Measurements from ENCODE around the gene ARHGAP26. TPM values are rescaled to one million over a fixed set of nuclear protein-coding genes. Genes with fewer than 3 reads are reported as not detected.

The ARHGAP26 gene
- polyA plus RNA-seq, 6 donors from 2014 or later, result 2.4 to 8.7 (median 4.1) TPM

DNA sequence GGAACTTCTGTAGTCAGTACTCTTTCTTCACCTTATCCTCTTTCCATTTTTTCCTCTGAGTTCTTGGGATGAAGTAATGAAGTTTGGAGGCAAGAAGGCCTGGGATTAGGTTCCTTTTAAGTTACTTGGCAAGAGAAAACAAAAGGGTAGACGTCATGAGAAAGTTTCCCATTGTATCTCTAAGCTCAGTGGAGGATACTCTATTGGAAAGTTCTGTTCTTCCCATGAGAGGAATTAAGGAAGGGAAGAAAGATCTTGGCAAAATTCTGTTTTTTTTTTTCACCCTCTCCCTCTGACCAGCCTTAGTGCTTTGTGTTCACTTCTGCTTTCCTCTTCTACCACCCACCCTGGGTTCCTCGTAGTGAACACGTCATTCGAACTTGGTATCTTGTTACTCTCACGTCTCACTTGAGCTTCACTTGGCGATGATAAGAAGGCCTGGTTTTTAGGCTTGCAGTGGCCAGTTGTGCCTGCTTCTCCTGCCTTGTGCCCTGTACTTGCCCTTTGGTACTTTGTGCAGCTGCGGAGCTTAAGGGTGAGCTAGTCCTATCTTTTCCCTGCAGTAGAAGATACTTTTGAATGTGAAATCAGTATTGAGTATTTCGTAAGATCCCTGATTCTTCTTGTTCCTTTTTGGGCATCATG, 67.0 kb downstream of the ARHGAP26 start:
- Mint-ChIP-seq H3K36me3 (no peaks in the 10 kb centered on the region), H3K27me3 (no peaks in the 10 kb centered on the region), H3K27ac (peak overlapping the region in 1 of 6 donors; percentile 79), H3K4me3 (peak overlapping the region in 1 of 8 donors; percentile 53), H3K9me3 (no peaks in the 10 kb centered on the region), H3K4me1 (peaks cover 0 to 14% (median 7%) of the 10 kb centered on the region in 3 donors)
- no peak for DNase-seq
- no peak for ATAC-seq (ENCODE audit: low read depth in 2 of 2)

DNA sequence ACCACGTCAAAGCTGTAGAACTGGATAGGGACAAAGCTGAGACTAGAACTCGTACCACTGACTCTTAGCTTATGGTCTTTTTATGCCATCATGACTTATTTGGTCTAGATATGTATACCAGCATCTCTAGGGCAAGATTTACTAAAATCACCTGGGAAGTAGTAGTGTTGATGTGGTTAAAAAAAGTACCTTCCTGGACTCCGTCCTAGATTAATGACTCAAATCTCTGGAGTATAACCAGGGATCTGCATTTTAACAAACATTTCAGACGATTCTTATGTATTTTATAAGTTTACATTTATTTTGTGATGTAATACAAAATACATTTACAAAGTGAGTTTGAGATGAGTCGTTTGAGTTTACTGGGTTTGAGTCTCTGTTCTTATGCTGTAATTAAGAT, 68.7 kb downstream of the ARHGAP26 start:
- Mint-ChIP-seq H3K27ac (no peak overlapping the region), H3K4me1 (peaks cover 5 to 14% (median 7%) of the 10 kb centered on the region in 3 donors), H3K27me3 (no peaks in the 10 kb centered on the region), H3K9me3 (no peaks in the 10 kb centered on the region), H3K4me3 (no peak overlapping the region), H3K36me3 (no peaks in the 10 kb centered on the region)
- ATAC-seq (ENCODE audit: low read depth in 2 of 2) (no peak), DNase-seq (no peak)

DNA sequence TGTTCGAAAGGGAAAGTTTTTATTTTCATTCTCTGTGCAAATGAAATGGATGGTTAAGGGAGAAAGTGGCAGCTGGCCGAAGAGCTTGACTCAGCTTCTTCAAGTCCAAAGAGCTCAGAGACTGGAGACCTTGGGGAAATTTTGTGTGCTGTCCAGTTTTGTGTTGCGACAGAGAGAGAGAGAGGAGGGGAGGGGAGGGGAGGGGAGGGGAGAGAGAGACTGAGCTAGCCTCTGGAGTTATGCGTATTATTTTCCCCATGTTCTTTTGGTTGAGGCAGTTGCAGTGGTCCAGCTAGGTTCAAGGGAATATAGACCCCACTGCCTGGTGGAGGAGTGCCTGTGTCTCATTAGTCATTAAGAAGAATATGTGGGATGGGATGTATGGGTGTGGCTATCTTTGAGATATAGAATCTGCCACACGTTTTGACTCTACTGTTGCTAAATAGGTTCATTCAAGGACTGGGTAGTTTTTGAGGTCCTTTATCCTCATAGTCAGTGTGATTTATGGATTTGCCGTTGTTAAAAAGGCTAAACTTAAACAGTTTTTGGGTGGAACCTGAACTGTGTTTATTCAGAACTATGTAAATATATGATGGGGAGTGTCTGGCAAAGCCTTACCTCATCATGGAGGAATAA, 69.7 kb downstream of the ARHGAP26 start:
- H3K27me3 Mint-ChIP-seq, result no peaks in the 10 kb centered on the region
- H3K9me3 Mint-ChIP-seq, result no peaks in the 10 kb centered on the region
- no peaks in the 10 kb centered on the region for H3K36me3 Mint-ChIP-seq
- no peak overlapping the region for H3K4me3 Mint-ChIP-seq
- no peak for ATAC-seq (ENCODE audit: low read depth in 2 of 2)
- peaks cover 12 to 18% (median 13%) of the 10 kb centered on the region in 3 donors for H3K4me1 Mint-ChIP-seq
- peak overlapping the region in 1 of 6 donors; percentile 76 for H3K27ac Mint-ChIP-seq
- no peak for DNase-seq

DNA sequence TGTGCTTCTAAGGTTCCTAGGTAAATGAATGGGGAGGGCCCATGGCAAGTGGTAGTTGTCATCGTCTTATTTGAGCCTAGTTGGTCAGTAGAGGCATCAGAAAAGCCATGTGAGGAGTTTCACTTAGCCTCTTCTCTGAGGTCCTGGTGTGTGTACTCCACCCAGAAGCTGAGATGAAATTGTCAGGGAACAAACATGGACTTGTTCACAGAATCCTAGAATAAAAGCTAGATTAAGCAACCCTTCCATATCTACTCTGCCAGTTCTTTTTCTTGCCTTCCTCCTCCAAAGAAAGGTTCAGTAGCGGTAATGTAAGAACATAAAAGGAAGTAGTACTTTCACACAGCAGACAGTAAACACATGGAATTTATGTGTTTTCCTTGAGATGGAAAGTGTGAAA, 70.4 kb downstream of the ARHGAP26 start:
- H3K4me3 Mint-ChIP-seq, result no peak overlapping the region
- H3K9me3 Mint-ChIP-seq, result no peaks in the 10 kb centered on the region
- no peaks in the 10 kb centered on the region for H3K36me3 Mint-ChIP-seq
- DNase-seq, result no peak
- ATAC-seq (ENCODE audit: low read depth in 2 of 2), result no peak
- no peak overlapping the region for H3K27ac Mint-ChIP-seq
- no peaks in the 10 kb centered on the region for H3K27me3 Mint-ChIP-seq
- peaks cover 19 to 23% (median 20%) of the 10 kb centered on the region in 3 donors for H3K4me1 Mint-ChIP-seq

DNA sequence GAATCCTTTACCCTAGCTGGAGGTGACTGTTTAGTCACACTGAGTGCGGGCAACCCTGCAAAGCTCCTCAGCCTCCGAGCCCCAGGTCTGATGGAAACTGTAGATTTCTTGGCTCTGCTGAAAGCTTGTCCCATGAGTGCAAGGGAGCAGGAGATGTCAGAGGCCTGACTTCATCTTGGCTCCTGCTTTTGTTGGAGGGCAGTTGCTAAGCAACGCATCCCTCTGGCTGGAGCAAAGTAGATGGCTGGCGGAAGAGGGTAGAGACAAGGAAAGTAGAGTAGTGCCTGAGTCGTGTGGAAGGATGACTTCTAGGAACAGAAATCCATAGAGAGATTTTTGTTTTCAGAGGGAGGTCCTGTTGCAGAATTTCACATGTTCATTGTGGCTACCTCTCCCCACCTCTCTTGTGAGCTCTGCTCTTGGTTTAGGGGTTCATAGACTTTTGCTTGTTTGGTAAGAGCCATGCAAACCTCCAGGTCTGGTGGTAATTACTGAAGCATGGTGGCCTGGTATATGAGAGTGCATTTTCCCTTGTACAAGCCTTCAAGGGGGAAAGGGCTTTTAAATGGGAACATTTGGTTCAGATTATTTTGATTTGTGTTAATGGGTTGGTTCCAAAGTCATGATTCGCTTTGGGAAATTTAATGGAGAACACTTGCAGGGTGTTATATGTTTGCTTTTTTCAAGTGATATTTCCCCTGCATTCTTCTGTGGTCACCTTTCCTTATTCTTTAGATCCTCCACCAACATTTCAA, 71.5 kb downstream of the ARHGAP26 start:
- no peaks in the 10 kb centered on the region for H3K27me3 Mint-ChIP-seq
- H3K27ac Mint-ChIP-seq, result peak overlapping the region in 1 of 6 donors; percentile 30
- no peak overlapping the region for H3K4me3 Mint-ChIP-seq
- no peak for ATAC-seq (ENCODE audit: low read depth in 2 of 2)
- no peaks in the 10 kb centered on the region for H3K36me3 Mint-ChIP-seq
- H3K4me1 Mint-ChIP-seq, result peaks cover 30 to 33% (median 31%) of the 10 kb centered on the region in 3 donors
- DNase-seq, result no peak
- H3K9me3 Mint-ChIP-seq, result no peaks in the 10 kb centered on the region

DNA sequence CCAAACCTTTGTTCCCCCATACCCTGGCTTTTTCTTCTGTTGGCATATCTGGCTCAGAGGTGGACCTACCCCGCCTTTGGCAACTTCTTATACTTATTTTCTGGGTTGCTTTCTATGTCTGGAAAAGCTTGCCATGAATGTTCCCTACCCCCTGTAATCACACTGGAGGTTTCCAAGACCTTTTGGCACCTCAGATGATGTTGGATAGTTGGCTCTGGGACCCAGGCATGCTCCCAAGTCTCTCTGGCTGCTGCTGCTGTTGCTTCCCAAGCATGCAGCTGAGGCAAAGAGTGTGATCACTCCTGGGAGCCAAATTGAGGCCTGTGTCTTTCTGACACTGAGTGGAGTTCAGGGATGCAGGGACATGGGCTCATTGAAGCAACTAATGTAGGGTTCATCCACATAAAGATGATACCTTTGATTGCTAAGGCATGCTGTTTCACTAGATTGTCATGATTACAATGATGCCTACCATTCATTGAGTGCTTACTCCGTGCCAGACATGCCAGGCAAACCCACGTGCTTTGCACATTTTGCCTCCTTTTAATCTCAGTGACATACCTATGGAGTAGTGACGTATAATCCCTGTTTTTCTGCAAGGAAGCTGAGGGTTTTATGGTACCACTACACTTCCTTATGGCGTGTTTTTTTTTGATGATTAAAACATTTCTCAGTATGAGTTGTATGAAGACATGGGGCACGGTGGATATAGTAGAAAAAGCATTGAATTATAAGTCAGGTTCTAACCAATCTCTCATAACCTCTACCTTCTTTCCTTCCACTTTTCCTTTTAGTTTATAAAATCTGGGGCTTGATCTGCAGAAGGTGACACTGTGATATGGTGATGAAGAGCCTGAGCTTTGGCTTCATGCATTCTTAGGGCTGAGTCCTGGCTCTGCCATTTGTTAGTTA, 73.1 kb downstream of the ARHGAP26 start:
- H3K4me1 Mint-ChIP-seq, result peaks cover 28 to 35% (median 28%) of the 10 kb centered on the region in 3 donors
- H3K9me3 Mint-ChIP-seq, result no peaks in the 10 kb centered on the region
- ATAC-seq (ENCODE audit: low read depth in 2 of 2), result no peak
- H3K4me3 Mint-ChIP-seq, result peak overlapping the region in 2 of 8 donors; percentile 11 to 22
- no peaks in the 10 kb centered on the region for H3K27me3 Mint-ChIP-seq
- no peak overlapping the region for H3K27ac Mint-ChIP-seq
- no peaks in the 10 kb centered on the region for H3K36me3 Mint-ChIP-seq
- no peak for DNase-seq

DNA sequence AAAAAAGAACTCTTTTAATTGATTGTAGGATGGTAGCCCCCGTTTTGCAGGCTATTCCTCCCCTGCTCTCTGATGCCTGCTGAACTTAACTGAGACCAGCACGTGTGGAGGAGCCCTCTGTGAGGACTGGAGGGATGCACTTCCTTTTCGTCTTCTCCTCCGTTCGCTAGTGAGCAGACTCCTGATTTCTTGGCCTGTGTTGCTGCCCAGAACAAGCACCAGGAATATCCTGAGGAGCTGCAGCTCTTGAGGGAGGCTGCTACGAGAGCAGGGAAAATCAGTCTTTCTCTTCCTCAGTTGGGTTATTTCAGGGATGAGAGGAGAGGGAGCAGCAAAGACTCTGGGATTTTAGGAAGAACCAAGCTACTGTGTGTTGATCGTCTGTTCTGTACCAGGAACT, 74.7 kb downstream of the ARHGAP26 start:
- Mint-ChIP-seq H3K27ac (peak overlapping the region in 5 of 6 donors; percentile 67 to 91 (median 83)), H3K36me3 (no peaks in the 10 kb centered on the region), H3K27me3 (no peaks in the 10 kb centered on the region), H3K9me3 (no peaks in the 10 kb centered on the region), H3K4me3 (peak overlapping the region in 7 of 8 donors; percentile 13 to 84 (median 71)), H3K4me1 (peaks cover 34 to 40% (median 38%) of the 10 kb centered on the region in 3 donors)
- DNase-seq, result no peak
- ATAC-seq (ENCODE audit: low read depth in 2 of 2), result no peak

DNA sequence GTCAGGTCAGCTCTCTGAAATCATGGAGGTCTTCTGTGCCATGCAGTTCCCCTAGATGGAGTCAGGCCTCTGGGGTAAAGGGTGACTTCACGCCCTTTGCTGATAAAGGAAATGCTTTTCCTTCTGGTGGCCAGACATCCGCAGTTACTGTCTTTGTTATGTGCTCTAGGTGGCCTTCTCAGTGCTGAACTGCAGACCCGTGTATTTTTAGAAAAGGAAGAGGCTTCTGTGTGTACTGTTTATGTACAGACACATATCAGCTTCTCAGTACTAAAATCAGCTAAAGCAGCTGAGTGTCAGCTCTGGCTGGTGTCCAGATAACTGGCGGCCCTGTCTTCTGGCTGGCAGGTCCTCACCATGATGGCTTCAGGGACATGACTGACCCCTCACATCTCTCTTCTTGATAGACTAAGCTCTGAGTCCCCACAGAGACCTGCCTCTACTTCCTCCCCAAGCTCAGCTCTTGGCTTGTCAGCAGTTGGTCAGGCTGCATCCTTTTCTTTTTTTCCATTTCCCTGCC, 75.3 kb downstream of the ARHGAP26 start:
- Mint-ChIP-seq H3K9me3 (no peaks in the 10 kb centered on the region), H3K27me3 (no peaks in the 10 kb centered on the region), H3K27ac (peak overlapping the region; percentile 37 to 91 (median 86)), H3K36me3 (peaks cover 0 to 4% of the 10 kb centered on the region in 2 donors), H3K4me1 (peaks cover 37 to 43% (median 41%) of the 10 kb centered on the region in 3 donors), H3K4me3 (peak overlapping the region in 7 of 8 donors; percentile 13 to 84 (median 71))
- peak; percentile 51 to 52 for ATAC-seq (ENCODE audit: low read depth in 2 of 2)
- DNase-seq, result no peak

DNA sequence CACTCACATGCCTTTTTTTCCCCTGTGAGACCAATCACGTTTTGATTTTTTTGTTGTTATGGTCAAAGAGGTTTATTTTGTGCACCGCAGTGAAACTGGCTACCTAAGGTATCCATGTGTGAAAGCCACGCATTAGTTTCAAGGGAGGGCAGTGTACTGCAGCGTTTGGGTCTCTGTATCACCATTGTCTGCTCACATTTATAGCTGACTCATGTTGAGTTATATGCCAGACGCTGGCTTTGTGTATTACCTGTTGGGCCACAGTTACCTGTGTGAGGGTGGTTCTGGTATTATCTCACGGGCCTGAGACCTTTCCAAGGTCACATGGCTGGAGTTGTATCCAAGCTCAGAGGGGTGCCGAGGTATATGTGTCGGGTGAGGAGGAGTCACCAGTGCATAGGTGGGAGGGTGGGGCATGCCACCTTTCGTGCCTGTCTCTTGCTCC, 75.8 kb downstream of the ARHGAP26 start:
- DNase-seq (no peak), ATAC-seq (ENCODE audit: low read depth in 2 of 2) (peak; percentile 49 to 60)
- Mint-ChIP-seq H3K27ac (peak overlapping the region in 3 of 6 donors; percentile 37 to 91 (median 90)), H3K4me3 (peak overlapping the region in 6 of 8 donors; percentile 13 to 84 (median 54)), H3K27me3 (no peaks in the 10 kb centered on the region), H3K4me1 (peaks cover 32 to 43% (median 41%) of the 10 kb centered on the region in 3 donors), H3K36me3 (peaks cover 0 to 4% of the 10 kb centered on the region in 2 donors), H3K9me3 (no peaks in the 10 kb centered on the region)

DNA sequence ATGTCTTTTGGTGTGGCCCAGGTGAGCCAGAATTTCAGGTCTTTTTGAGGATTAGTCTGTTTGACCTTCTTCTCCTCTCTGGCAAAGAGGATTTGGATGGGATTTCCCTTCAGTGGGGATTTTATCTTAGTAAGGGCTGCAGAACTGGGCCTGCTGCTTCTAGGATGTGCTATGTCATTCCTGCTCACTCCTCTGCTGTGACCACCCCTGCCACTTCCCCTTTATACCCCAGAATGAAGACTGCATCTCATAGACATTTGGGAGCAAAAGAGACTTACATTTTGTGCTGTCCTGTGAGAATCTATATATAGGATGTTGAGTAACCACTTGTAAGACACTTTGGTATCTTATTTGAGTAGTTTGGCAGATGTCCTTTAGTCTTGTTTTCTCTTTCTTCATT, 76.2 kb downstream of the ARHGAP26 start:
- Mint-ChIP-seq H3K36me3 (peaks cover 0 to 4% of the 10 kb centered on the region in 2 donors), H3K4me3 (peak overlapping the region in 4 of 8 donors; percentile 13 to 83 (median 69)), H3K4me1 (peaks cover 32 to 43% (median 41%) of the 10 kb centered on the region in 3 donors), H3K27me3 (no peaks in the 10 kb centered on the region), H3K27ac (peak overlapping the region in 2 of 6 donors; percentile 15 to 43), H3K9me3 (no peaks in the 10 kb centered on the region)
- no peak for DNase-seq
- peak; percentile 63 to 64 for ATAC-seq (ENCODE audit: low read depth in 2 of 2)

DNA sequence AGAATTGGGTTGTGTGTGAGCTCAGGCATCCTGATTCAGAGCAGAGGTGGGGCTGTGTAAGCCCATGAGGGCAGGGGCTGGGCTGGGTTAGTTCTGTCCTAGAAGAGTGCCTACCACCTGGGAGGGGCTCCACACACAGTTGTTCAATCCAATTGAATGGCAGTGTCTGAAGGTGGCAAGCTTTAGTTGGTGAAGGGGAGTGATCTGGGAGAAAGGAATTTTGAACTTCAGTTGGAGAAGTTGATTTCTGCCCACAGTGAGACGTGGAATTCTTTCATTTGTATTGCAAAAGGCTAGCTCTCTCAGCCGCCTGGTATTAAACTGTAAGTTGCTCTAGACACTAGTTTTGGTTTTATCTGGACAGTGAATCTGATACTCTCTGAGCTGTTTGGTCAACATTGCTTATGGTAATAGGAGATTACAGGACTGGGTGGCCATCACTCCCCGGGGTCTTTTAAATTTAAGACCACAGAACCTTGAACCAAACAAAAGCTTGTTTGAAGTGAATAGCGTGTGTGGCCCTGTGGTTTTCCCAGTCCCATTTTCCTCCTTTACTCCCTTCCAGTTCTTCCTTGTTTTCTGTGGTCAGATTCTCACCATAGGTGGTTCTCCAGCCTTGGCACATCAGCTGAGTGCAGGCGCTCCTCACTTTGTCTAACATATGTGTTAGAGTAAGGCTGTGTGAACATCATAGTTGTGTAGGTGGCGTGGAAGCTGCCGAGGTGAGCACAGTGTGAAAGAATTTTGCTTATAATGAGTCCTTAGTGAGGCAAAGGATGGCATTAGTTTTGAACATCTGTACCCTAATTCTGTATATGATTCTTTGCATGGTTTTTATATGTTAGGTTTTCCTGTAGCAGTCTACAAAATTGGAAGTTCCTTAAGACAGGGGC, 78.0 kb downstream of the ARHGAP26 start:
- H3K9me3 Mint-ChIP-seq, result no peaks in the 10 kb centered on the region
- no peaks in the 10 kb centered on the region for H3K27me3 Mint-ChIP-seq
- H3K4me1 Mint-ChIP-seq, result peaks cover 35 to 50% (median 44%) of the 10 kb centered on the region in 3 donors
- ATAC-seq (ENCODE audit: low read depth in 2 of 2) (no peak), DNase-seq (no peak)
- peak overlapping the region in 2 of 6 donors; percentile 21 to 74 for H3K27ac Mint-ChIP-seq
- peaks cover 0 to 4% of the 10 kb centered on the region in 2 donors for H3K36me3 Mint-ChIP-seq
- no peak overlapping the region for H3K4me3 Mint-ChIP-seq

DNA sequence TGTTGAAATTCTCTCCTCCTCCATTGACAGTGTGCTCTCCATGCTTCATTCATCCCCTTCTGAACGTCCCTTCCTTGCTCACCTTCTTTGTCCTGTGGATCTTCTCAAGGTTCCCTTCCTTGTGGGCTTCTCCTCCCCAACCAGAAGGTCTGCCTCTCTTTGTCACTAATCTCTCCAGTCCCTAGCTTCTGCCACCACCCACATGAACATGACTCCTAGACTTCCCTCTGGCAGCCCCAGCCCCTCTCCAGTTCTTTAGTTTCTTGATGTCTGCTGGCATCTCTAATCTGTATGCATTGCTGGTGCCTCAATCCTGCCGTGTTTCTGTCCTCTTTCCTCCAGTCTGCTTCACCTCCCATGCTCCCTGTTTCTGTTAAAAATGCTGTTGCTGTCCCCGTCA, 79.3 kb downstream of the ARHGAP26 start:
- Mint-ChIP-seq H3K27ac (peak overlapping the region in 5 of 6 donors; percentile 4 to 88 (median 49)), H3K4me3 (no peak overlapping the region)

More for the DNA sequence above, 79.3 kb downstream of the ARHGAP26 start:
- no peaks in the 10 kb centered on the region for H3K9me3 Mint-ChIP-seq
- no peak for ATAC-seq (ENCODE audit: low read depth in 2 of 2)
- H3K27me3 Mint-ChIP-seq, result no peaks in the 10 kb centered on the region
- no peak for DNase-seq
- peaks cover 0 to 4% of the 10 kb centered on the region in 2 donors for H3K36me3 Mint-ChIP-seq
- peaks cover 35 to 47% (median 36%) of the 10 kb centered on the region in 3 donors for H3K4me1 Mint-ChIP-seq

All from naive B cell (primary cell).